ENCODE data around the gene C4BPA. TPM values are rescaled to one million over a fixed set of nuclear protein-coding genes. Genes with fewer than 3 reads are reported as not detected.

C4BPA gene
- total and polyA plus RNA-seq, 5 experiments from 2014 or later, result not detected

GRCh38 chr1:207131163-207131562, 27.1 kb downstream of the C4BPA start:
- peaks cover 0 to 3% (median 0%) of the 10 kb centered on the region in 4 donors for H3K4me1 Mint-ChIP-seq
- H3K4me3 Mint-ChIP-seq, result no peak overlapping the region
- H3K9me3 Mint-ChIP-seq, result peaks cover 24 to 49% (median 34%) of the 10 kb centered on the region in 9 donors
- no peak for DNase-seq
- peaks cover 0 to 3% (median 0%) of the 10 kb centered on the region in 5 donors for H3K27me3 Mint-ChIP-seq
- POLR2A ChIA-PET, result no interaction called here
- peaks cover 3 to 35% (median 17%) of the 10 kb centered on the region in 3 donors for H3K36me3 Mint-ChIP-seq
- ATAC-seq, result no peak
- H3K27ac Mint-ChIP-seq, result no peak overlapping the region

- no peak overlapping the region for H3K4me3 Mint-ChIP-seq
- H3K36me3 Mint-ChIP-seq, result peaks cover 0 to 18% (median 11%) of the 10 kb centered on the region in 3 donors
- H3K4me1 Mint-ChIP-seq, result peaks cover 0 to 3% (median 0%) of the 10 kb centered on the region in 4 donors
- POLR2A ChIA-PET, result no interaction called here
- no peaks in the 10 kb centered on the region for H3K27me3 Mint-ChIP-seq
- no peak overlapping the region for H3K27ac Mint-ChIP-seq
- DNase-seq, result no peak
- no peak for ATAC-seq
- peaks cover 7 to 30% (median 15%) of the 10 kb centered on the region in 9 donors for H3K9me3 Mint-ChIP-seq
These were observed 30.5 kb downstream of the C4BPA start for GRCh38 chr1:207134581-207134980.

GRCh38 chr1:207139616-207140015, 35.6 kb downstream of the C4BPA start:
- peaks cover 0 to 6% (median 0%) of the 10 kb centered on the region in 9 donors for H3K9me3 Mint-ChIP-seq
- no peak overlapping the region for H3K27ac Mint-ChIP-seq
- ATAC-seq (no peak), DNase-seq (no peak)
- H3K4me3 Mint-ChIP-seq, result no peak overlapping the region
- POLR2A ChIA-PET, result no interaction called here
- H3K4me1 Mint-ChIP-seq, result peaks cover 0 to 2% (median 0%) of the 10 kb centered on the region in 4 donors
- no peaks in the 10 kb centered on the region for H3K27me3 Mint-ChIP-seq
- peaks cover 0 to 5% (median 5%) of the 10 kb centered on the region in 3 donors for H3K36me3 Mint-ChIP-seq

GRCh38 chr1:207140536-207140935, 36.5 kb downstream of the C4BPA start:
- no peak for DNase-seq
- no peak overlapping the region for H3K4me3 Mint-ChIP-seq
- H3K27me3 Mint-ChIP-seq, result no peaks in the 10 kb centered on the region
- ATAC-seq, result no peak
- H3K36me3 Mint-ChIP-seq, result peaks cover 0 to 5% (median 5%) of the 10 kb centered on the region in 3 donors
- POLR2A ChIA-PET, result interaction anchor here (0.5 kb wide), 1 partner anchor 95 kb away, joined by 3 read pairs; no protein-coding TSS in a partner anchor
- no peaks in the 10 kb centered on the region for H3K4me1 Mint-ChIP-seq
- no peak overlapping the region for H3K27ac Mint-ChIP-seq
- H3K9me3 Mint-ChIP-seq, result peaks cover 0 to 6% (median 0%) of the 10 kb centered on the region in 9 donors

GRCh38 chr1:207145401-207146058, 41.5 kb downstream of the C4BPA start:
- POLR2A ChIA-PET, result interaction anchor here (0.7 kb wide), 1 partner anchor 46 kb away, joined by 4 read pairs; no protein-coding TSS in a partner anchor
- DNase-seq (no peak), ATAC-seq (no peak)

GRCh38 chr1:207151920-207152319, 47.9 kb downstream of the C4BPA start:
- H3K4me1 Mint-ChIP-seq, result no peaks in the 10 kb centered on the region
- peaks cover 9 to 30% (median 13%) of the 10 kb centered on the region in 9 donors for H3K9me3 Mint-ChIP-seq
- DNase-seq, result no peak
- H3K36me3 Mint-ChIP-seq, result peaks cover 0 to 28% (median 26%) of the 10 kb centered on the region in 3 donors
- POLR2A ChIA-PET, result no interaction called here
- no peak overlapping the region for H3K4me3 Mint-ChIP-seq
- H3K27ac Mint-ChIP-seq, result no peak overlapping the region
- H3K27me3 Mint-ChIP-seq, result peaks cover 0 to 3% (median 1%) of the 10 kb centered on the region in 5 donors
- no peak for ATAC-seq

More at GRCh38 chr1:207145401-207146058, 41.5 kb downstream of the C4BPA start:
- Mint-ChIP-seq H3K27ac (no peak overlapping the region), H3K9me3 (no peaks in the 10 kb centered on the region), H3K27me3 (peaks cover 0 to 3% (median 0%) of the 10 kb centered on the region in 5 donors), H3K4me3 (no peak overlapping the region), H3K4me1 (no peaks in the 10 kb centered on the region), H3K36me3 (peaks cover 0 to 2% (median 0%) of the 10 kb centered on the region in 3 donors)

- DNase-seq, result no peak
- no peak overlapping the region for H3K27ac Mint-ChIP-seq
- peaks cover 0 to 32% (median 29%) of the 10 kb centered on the region in 3 donors for H3K36me3 Mint-ChIP-seq
- H3K9me3 Mint-ChIP-seq, result peaks cover 9 to 35% (median 13%) of the 10 kb centered on the region in 9 donors
- ATAC-seq, result no peak
- H3K4me3 Mint-ChIP-seq, result no peak overlapping the region
- POLR2A ChIA-PET, result interaction anchor here (0.9 kb wide), 1 partner anchor 169 kb away, joined by 3 read pairs; the partner anchor contains the start of gene CD55
- H3K27me3 Mint-ChIP-seq, result peaks cover 0 to 6% (median 0%) of the 10 kb centered on the region in 5 donors
- H3K4me1 Mint-ChIP-seq, result no peaks in the 10 kb centered on the region
These were observed 48.9 kb downstream of the C4BPA start for GRCh38 chr1:207152792-207153468.

GRCh38 chr1:207155028-207155427, 51.0 kb downstream of the C4BPA start:
- H3K27ac Mint-ChIP-seq, result no peak overlapping the region
- H3K4me3 Mint-ChIP-seq, result no peak overlapping the region
- POLR2A ChIA-PET, result no interaction called here
- peaks cover 0 to 7% (median 3%) of the 10 kb centered on the region in 5 donors for H3K27me3 Mint-ChIP-seq
- H3K36me3 Mint-ChIP-seq, result peaks cover 2 to 32% (median 31%) of the 10 kb centered on the region in 3 donors
- ATAC-seq (no peak), DNase-seq (no peak)
- H3K9me3 Mint-ChIP-seq, result peaks cover 9 to 40% (median 14%) of the 10 kb centered on the region in 9 donors
- H3K4me1 Mint-ChIP-seq, result no peaks in the 10 kb centered on the region

- DNase-seq (no peak), ATAC-seq (no peak)
- peaks cover 0 to 9% (median 3%) of the 10 kb centered on the region in 5 donors for H3K27me3 Mint-ChIP-seq
- H3K36me3 Mint-ChIP-seq, result peaks cover 2 to 27% (median 27%) of the 10 kb centered on the region in 3 donors
- POLR2A ChIA-PET, result no interaction called here
- no peaks in the 10 kb centered on the region for H3K4me1 Mint-ChIP-seq
- H3K27ac Mint-ChIP-seq, result no peak overlapping the region
- H3K9me3 Mint-ChIP-seq, result peaks cover 7 to 37% (median 14%) of the 10 kb centered on the region in 9 donors
- H3K4me3 Mint-ChIP-seq, result no peak overlapping the region
These were observed 52.1 kb downstream of the C4BPA start for GRCh38 chr1:207156095-207156494.

- Mint-ChIP-seq H3K4me3 (no peak overlapping the region), H3K27ac (no peak overlapping the region), H3K9me3 (peaks cover 2 to 29% (median 8%) of the 10 kb centered on the region in 9 donors), H3K36me3 (peaks cover 2 to 20% (median 20%) of the 10 kb centered on the region in 3 donors), H3K4me1 (no peaks in the 10 kb centered on the region), H3K27me3 (peaks cover 0 to 9% (median 3%) of the 10 kb centered on the region in 5 donors)
- POLR2A ChIA-PET, result no interaction called here
- ATAC-seq (no peak), DNase-seq (no peak)
These were observed 52.8 kb downstream of the C4BPA start for GRCh38 chr1:207156826-207157225.

GRCh38 chr1:207164086-207164485, 60.1 kb downstream of the C4BPA start:
- no peak overlapping the region for H3K4me3 Mint-ChIP-seq
- H3K27ac Mint-ChIP-seq, result no peak overlapping the region
- POLR2A ChIA-PET, result no interaction called here

GRCh38 chr1:207172321-207172720, 68.3 kb downstream of the C4BPA start:
- peaks cover 0 to 9% (median 3%) of the 10 kb centered on the region in 4 donors for H3K4me1 Mint-ChIP-seq
- no peak for ATAC-seq
- no peak overlapping the region for H3K4me3 Mint-ChIP-seq
- no peak for DNase-seq
- POLR2A ChIA-PET, result no interaction called here
- peaks cover 0 to 2% (median 0%) of the 10 kb centered on the region in 3 donors for H3K36me3 Mint-ChIP-seq
- H3K9me3 Mint-ChIP-seq, result peaks cover 0 to 5% (median 0%) of the 10 kb centered on the region in 9 donors
- H3K27me3 Mint-ChIP-seq, result no peaks in the 10 kb centered on the region
- H3K27ac Mint-ChIP-seq, result peak overlapping the region in 1 of 10 donors; percentile 14

More at GRCh38 chr1:207164086-207164485, 60.1 kb downstream of the C4BPA start:
- ATAC-seq, result no peak
- H3K27me3 Mint-ChIP-seq, result peaks cover 0 to 5% (median 0%) of the 10 kb centered on the region in 5 donors
- H3K9me3 Mint-ChIP-seq, result peaks cover 0 to 11% (median 6%) of the 10 kb centered on the region in 9 donors
- H3K4me1 Mint-ChIP-seq, result no peaks in the 10 kb centered on the region
- H3K36me3 Mint-ChIP-seq, result peaks cover 0 to 11% (median 8%) of the 10 kb centered on the region in 3 donors
- DNase-seq, result no peak

- ATAC-seq, result no peak
- peaks cover 0 to 5% (median 0%) of the 10 kb centered on the region in 9 donors for H3K9me3 Mint-ChIP-seq
- no peak overlapping the region for H3K27ac Mint-ChIP-seq
- H3K4me1 Mint-ChIP-seq, result peaks cover 0 to 9% (median 3%) of the 10 kb centered on the region in 4 donors
- no peak overlapping the region for H3K4me3 Mint-ChIP-seq
- H3K27me3 Mint-ChIP-seq, result no peaks in the 10 kb centered on the region
- no peak for DNase-seq
- H3K36me3 Mint-ChIP-seq, result peaks cover 0 to 2% (median 0%) of the 10 kb centered on the region in 3 donors
- POLR2A ChIA-PET, result no interaction called here
These were observed 68.9 kb downstream of the C4BPA start for GRCh38 chr1:207172885-207173284.
